SK-N-SH treated with all-trans-retinoic acid at 6 μM for 48 hours (cell line): ENCODE data around the gene DMAC2L.

Experiments used
- CSDC2 ChIP-seq: fragments of 250-450 bp; sonication (Bioruptor Pico); IDR thresholded peaks from 2 replicates; pipeline ENCODE4 v1.5.0; 2020; ENCODE audit warnings: mild to moderate bottlenecking, moderate library complexity
- TF ChIP-seq, protein P1 (sequence below): fragments of 250-450 bp; sonication (Bioruptor Pico); IDR thresholded peaks from 2 replicates; pipeline ENCODE4 v1.8.0; 2021; ENCODE audit warnings: low read depth, mild to moderate bottlenecking, moderate library complexity, borderline replicate concordance

GRCh38 chr14:50308363-50308915 lies 3.7 kb upstream of the DMAC2L start:
- TF ChIP-seq CSDC2 (CRISPR knock-in tag), result no peak
- TF ChIP-seq, protein P1, sequence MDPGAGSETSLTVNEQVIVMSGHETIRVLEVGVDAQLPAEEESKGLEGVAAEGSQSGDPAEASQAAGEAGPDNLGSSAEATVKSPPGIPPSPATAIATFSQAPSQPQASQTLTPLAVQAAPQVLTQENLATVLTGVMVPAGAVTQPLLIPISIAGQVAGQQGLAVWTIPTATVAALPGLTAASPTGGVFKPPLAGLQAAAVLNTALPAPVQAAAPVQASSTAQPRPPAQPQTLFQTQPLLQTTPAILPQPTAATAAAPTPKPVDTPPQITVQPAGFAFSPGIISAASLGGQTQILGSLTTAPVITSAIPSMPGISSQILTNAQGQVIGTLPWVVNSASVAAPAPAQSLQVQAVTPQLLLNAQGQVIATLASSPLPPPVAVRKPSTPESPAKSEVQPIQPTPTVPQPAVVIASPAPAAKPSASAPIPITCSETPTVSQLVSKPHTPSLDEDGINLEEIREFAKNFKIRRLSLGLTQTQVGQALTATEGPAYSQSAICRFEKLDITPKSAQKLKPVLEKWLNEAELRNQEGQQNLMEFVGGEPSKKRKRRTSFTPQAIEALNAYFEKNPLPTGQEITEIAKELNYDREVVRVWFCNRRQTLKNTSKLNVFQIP (CRISPR knock-in tag), result no peak
